GM21529 (cell line): ENCODE measurements around the gene SPDYC.

Experiments
- ATAC-seq: cut with Tn5 transposase; IDR thresholded peaks from one replicate; pipeline ENCODE4 v1.9.1; 2021; ENCODE audit not compliant: unreplicated experiment

SPDYC gene

GRCh38 chr11:65170058-65170534 is at the start of gene SPDYC:
SPDYC (plus strand) TSS chr11:65170233; CDS start chr11:65171358, 1,125 bp downstream.
- no peak for ATAC-seq

- ATAC-seq, result no peak
Observed at GRCh38 chr11:65120831-65121230, 49.2 kb upstream of the SPDYC start.

- ATAC-seq, result no peak
Observed at GRCh38 chr11:65121447-65121864, 48.6 kb upstream of the SPDYC start.

GRCh38 chr11:65121865-65122696 is 48.0 kb upstream of the SPDYC start, which contains the start of the genes FAU and MRPL49:
FAU (minus strand) TSS chr11:65122134; CDS start chr11:65121813, 321 bp downstream.
MRPL49 (plus strand) TSS chr11:65122321; CDS start chr11:65122347, 26 bp downstream.
- peak; percentile 65 for ATAC-seq

GRCh38 chr11:65124480-65125196 is 45.4 kb upstream of the SPDYC start:
- no peak for ATAC-seq

GRCh38 chr11:65125197-65126056 is 44.6 kb upstream of the SPDYC start:
- ATAC-seq, result no peak

GRCh38 chr11:65126624-65127274 is 43.3 kb upstream of the SPDYC start:
- ATAC-seq, result no peak

GRCh38 chr11:65127473-65128181 is 42.4 kb upstream of the SPDYC start:
- no peak for ATAC-seq

GRCh38 chr11:65128182-65129145 is 41.6 kb upstream of the SPDYC start:
- no peak for ATAC-seq

GRCh38 chr11:65129649-65130441 is 40.2 kb upstream of the SPDYC start:
- no peak for ATAC-seq

GRCh38 chr11:65130631-65131416 is 39.2 kb upstream of the SPDYC start:
- no peak for ATAC-seq

- no peak for ATAC-seq
Observed at GRCh38 chr11:65131417-65131776, 38.6 kb upstream of the SPDYC start.

- no peak for ATAC-seq
Observed at GRCh38 chr11:65131895-65132237, 38.2 kb upstream of the SPDYC start.

GRCh38 chr11:65132238-65132987 is 37.6 kb upstream of the SPDYC start:
- peak; percentile 39 for ATAC-seq

GRCh38 chr11:65132988-65133700 is 36.9 kb upstream of the SPDYC start:
- ATAC-seq, result no peak

- no peak for ATAC-seq
Observed at GRCh38 chr11:65133724-65134123, 36.3 kb upstream of the SPDYC start.
